Measurements from ENCODE around the gene NPAS3.

DNA sequence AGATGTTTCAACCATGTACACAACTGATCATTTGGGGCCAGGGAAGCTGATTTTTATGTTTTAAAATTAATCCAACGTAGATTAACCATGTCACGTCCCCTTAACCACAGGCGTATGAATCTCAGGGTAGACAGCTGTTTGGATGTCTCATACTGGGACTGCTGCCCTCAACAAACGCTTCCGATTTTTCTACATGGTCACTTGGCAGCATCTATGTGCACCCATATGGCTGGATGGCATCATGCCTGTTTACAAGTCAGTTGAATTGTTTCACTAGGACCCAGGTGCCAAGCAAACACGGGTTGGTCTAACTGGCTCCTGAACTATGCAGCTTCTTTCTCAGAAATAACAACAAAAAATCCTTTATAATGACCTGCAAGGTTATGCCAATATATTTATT is 393.8 kb downstream of the NPAS3 start:
- TF ChIP-seq, protein P1, sequence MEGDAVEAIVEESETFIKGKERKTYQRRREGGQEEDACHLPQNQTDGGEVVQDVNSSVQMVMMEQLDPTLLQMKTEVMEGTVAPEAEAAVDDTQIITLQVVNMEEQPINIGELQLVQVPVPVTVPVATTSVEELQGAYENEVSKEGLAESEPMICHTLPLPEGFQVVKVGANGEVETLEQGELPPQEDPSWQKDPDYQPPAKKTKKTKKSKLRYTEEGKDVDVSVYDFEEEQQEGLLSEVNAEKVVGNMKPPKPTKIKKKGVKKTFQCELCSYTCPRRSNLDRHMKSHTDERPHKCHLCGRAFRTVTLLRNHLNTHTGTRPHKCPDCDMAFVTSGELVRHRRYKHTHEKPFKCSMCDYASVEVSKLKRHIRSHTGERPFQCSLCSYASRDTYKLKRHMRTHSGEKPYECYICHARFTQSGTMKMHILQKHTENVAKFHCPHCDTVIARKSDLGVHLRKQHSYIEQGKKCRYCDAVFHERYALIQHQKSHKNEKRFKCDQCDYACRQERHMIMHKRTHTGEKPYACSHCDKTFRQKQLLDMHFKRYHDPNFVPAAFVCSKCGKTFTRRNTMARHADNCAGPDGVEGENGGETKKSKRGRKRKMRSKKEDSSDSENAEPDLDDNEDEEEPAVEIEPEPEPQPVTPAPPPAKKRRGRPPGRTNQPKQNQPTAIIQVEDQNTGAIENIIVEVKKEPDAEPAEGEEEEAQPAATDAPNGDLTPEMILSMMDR (IDR thresholded peaks at IDR 0.05): no peak
- TF ChIP-seq EP300 (IDR thresholded peaks at IDR 0.05): no peak
- TF ChIP-seq POLR2A (IDR thresholded peaks at IDR 0.05): no peak
